Keratinocyte (primary cell): Measurements from ENCODE around the gene IRGC. TPM values are rescaled to one million over a fixed set of nuclear protein-coding genes. Genes with fewer than 3 reads are reported as not detected.
A peak's percentile ranks its signal among the peaks of the same experiment; 100 is the strongest.

Experiments used
- DNase-seq: peaks from one replicate; pipeline ENCODE4 v3.0.0-alpha.2; 2011; ENCODE audit warnings: low read depth, missing footprints, low spot score
- FAIRE-seq: peaks from 2 replicates; lab custom pipeline; 2011; peaks lifted over from hg19 to GRCh38; lab: Jason Lieb, UNC
- H2AFZ ChIP-seq: 2 replicates; pipeline ENCODE4 v1.6.0; 2012; ENCODE audit warnings: low read length, control low read depth, inconsistent platforms; ENCODE audit not compliant: control insufficient read depth
- H3K27ac ChIP-seq: 2 replicates; pipeline ENCODE4 v1.5.1; 2011; ENCODE audit warnings: low read length; ENCODE audit not compliant: control insufficient read depth, insufficient read depth
- H3K27me3 ChIP-seq: 3 replicates; pipeline ENCODE4 v1.6.0; 2011; ENCODE audit warnings: low read length; ENCODE audit not compliant: control insufficient read depth, insufficient read depth; ENCODE audit errors: extremely low read depth
- H3K36me3 ChIP-seq, 2 experiments: 2 replicates in 1 of 2; 3 replicates in 1 of 2; pipeline ENCODE4 v1.5.1; 2011; ENCODE audit warnings: low read length in 2 of 2, mild to moderate bottlenecking in 1 of 2; ENCODE audit not compliant: control insufficient read depth in 2 of 2, insufficient read depth in 2 of 2; ENCODE audit errors: extremely low read depth in 1 of 2
- H3K4me1 ChIP-seq: 3 replicates; pipeline ENCODE4 v1.5.1; 2011; ENCODE audit warnings: low read length; ENCODE audit not compliant: control insufficient read depth, insufficient read depth; ENCODE audit errors: extremely low read depth
- H3K4me2 ChIP-seq: 3 replicates; pipeline ENCODE4 v1.6.0; 2011; ENCODE audit warnings: low read depth, low read length; ENCODE audit not compliant: control insufficient read depth, insufficient read depth; ENCODE audit errors: extremely low read depth
- H3K4me3 ChIP-seq, 3 experiments: fragments of 200-600 bp in 1 of 3; sonication (generic) in 1 of 3; 2 replicates in 2 of 3; 3 replicates in 1 of 3; pipeline ENCODE4 v1.5.1; 2011 to 2016; ENCODE audit warnings: low read length in 3 of 3, mild to moderate bottlenecking in 3 of 3, control low read depth in 2 of 3, inconsistent platforms in 1 of 3, low read depth in 1 of 3, mixed read lengths in 1 of 3, mixed run types in 1 of 3, moderate library complexity in 1 of 3; ENCODE audit not compliant: control insufficient read depth in 2 of 3, insufficient read depth in 2 of 3; ENCODE audit errors: extremely low read depth in 1 of 3
- H3K79me2 ChIP-seq: 2 replicates; pipeline ENCODE4 v1.6.0; 2012; ENCODE audit warnings: low read length; ENCODE audit not compliant: control insufficient read depth, insufficient read depth
- H3K9ac ChIP-seq: 3 replicates; pipeline ENCODE4 v1.6.0; 2011; ENCODE audit warnings: low read length; ENCODE audit not compliant: control insufficient read depth, insufficient read depth; ENCODE audit errors: extremely low read depth
- H3K9me1 ChIP-seq: 3 replicates; pipeline ENCODE4 v1.6.0; 2011; ENCODE audit warnings: low read length; ENCODE audit not compliant: control insufficient read depth, insufficient read depth; ENCODE audit errors: extremely low read depth
- H3K9me3 ChIP-seq: 2 replicates; pipeline ENCODE4 v1.5.1; 2012; ENCODE audit warnings: low read depth, low read length; ENCODE audit not compliant: control insufficient read depth
- H4K20me1 ChIP-seq: 3 replicates; pipeline ENCODE4 v1.6.0; 2011; ENCODE audit warnings: low read length; ENCODE audit not compliant: control insufficient read depth, insufficient read depth; ENCODE audit errors: extremely low read depth
- EZH2 ChIP-seq: IDR thresholded peaks from one replicate; pipeline ENCODE4 v1.6.1; 2012; ENCODE audit warnings: inconsistent platforms, mild to moderate bottlenecking, low read length, moderate library complexity
- dilution Hi-C: fragments of 300-500 bp; cut with MboI; formaldehyde crosslinking; loops from one replicate; pipeline ENCODE4 v1.7.0; 2020; ENCODE audit warnings: low sequenced_read_pairs; ENCODE audit not compliant: extremely low pct_ligation_motif_present
- polyA plus RNA-seq, 5 experiments: library from polyadenylated mRNA; depleted of rRNA in 3 of 5; stranded (reverse) in 3 of 5; stranded (forward) in 1 of 5; unstranded in 1 of 5; fragments of >200 nt; gene quantifications; 1 replicate in 1 of 5; 2 replicates in 3 of 5; 3 replicates in 1 of 5; pipeline versions ENCODE4 v1.2.1 to v1.2.3, GENCODE V29; 2011 to 2012; ENCODE audit warnings: missing spikeins in 2 of 5, low read depth in 1 of 5, low replicate concordance in 1 of 5
- TF ChIP-seq, protein P1 (sequence below), 3 experiments: IDR thresholded peaks in 1 of 3; conservative IDR thresholded peaks in 1 of 3; optimal IDR thresholded peaks in 1 of 3; 2 replicates in 2 of 3; 3 replicates in 1 of 3; pipeline versions ENCODE3 to v1.5.1; 2011; ENCODE audit warnings: low read length in 3 of 3, mild to moderate bottlenecking in 3 of 3, moderate library complexity in 2 of 3, control low read depth in 1 of 3, inconsistent platforms in 1 of 3; ENCODE audit not compliant: insufficient read depth in 2 of 3; ENCODE audit errors: extremely low read depth in 1 of 3

IRGC gene
- polyA plus RNA-seq, 1 donor (not counting 4 experiments of a cell fraction or from before 2014, with no cell fraction given), result not detected

DNA sequence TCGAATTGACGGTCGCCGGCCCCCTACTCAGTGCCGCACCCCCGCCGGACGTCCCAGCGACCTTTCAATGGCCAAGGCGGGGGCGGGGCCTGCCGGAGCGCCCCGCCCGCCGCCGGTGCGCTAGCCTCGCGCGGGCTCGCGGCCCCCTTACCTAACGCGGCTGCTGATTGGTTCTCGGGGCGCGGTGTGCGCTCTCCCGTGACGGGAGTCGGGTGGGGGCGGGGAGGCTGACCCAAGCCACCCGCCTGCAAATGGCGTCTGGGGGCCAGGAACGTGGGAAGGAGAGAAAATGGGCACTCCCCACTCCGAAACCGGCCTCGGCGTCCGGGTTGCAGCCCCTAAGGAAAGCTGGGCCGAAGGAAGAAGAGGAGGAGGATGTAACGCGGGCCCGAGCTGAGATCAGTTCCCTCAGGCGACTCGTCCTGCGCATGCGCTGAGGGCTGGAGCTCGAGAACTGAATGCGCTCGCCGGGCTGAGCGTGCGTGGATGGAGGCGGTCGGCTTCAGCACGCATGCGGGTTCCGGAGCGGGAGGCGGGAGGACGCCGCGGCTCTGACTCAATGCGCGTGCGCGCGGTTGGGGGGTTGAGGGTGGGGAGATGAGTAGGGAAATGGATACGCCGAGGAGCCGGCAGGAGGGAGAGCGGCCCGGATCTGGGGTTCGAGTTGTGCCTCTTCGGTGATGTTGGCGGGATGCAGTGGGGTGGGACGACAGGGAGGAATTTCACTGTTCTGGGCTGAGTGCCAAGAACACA is 38.8 kb downstream of the IRGC start, which contains the start of gene SMG9:
SMG9 (minus strand) TSS at position 460 of the 753 bp plus-strand sequence. CDS start 4,221 bp downstream, outside the sequence.
- dilution Hi-C loops, result no loop called here
- H3K4me1 ChIP-seq, result peaks cover 67% of the 10 kb centered on the region

GRCh38 chr19:43755256-43755801 is 39.5 kb downstream of the IRGC start:
- Histone ChIP-seq H3K4me1 (peaks cover 67% of the 10 kb centered on the region), H3K4me2 (peak overlapping the region; percentile 99), H3K79me2 (peaks cover 23% of the 10 kb centered on the region), H3K9ac (peak overlapping the region; percentile 100), H3K9me1 (no peaks in the 10 kb centered on the region), H4K20me1 (no peaks in the 10 kb centered on the region), H3K27me3 (no peaks in the 10 kb centered on the region), H3K36me3 (peaks cover 4 to 10% of the 10 kb centered on the region in 2 experiments), H3K27ac (peak overlapping the region; percentile 100), H3K4me3 (peak overlapping the region; percentile 75 to 93 (median 85)), H2AFZ (peak overlapping the region; percentile 16), H3K9me3 (no peaks in the 10 kb centered on the region)
- dilution Hi-C loops, result no loop called here
- FAIRE-seq, result no peak
- no peak for DNase-seq
- TF ChIP-seq EZH2, result no peak
- TF ChIP-seq, protein P1, sequence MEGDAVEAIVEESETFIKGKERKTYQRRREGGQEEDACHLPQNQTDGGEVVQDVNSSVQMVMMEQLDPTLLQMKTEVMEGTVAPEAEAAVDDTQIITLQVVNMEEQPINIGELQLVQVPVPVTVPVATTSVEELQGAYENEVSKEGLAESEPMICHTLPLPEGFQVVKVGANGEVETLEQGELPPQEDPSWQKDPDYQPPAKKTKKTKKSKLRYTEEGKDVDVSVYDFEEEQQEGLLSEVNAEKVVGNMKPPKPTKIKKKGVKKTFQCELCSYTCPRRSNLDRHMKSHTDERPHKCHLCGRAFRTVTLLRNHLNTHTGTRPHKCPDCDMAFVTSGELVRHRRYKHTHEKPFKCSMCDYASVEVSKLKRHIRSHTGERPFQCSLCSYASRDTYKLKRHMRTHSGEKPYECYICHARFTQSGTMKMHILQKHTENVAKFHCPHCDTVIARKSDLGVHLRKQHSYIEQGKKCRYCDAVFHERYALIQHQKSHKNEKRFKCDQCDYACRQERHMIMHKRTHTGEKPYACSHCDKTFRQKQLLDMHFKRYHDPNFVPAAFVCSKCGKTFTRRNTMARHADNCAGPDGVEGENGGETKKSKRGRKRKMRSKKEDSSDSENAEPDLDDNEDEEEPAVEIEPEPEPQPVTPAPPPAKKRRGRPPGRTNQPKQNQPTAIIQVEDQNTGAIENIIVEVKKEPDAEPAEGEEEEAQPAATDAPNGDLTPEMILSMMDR (optimal IDR thresholded peaks at IDR 0.05 in 1 of 3, IDR thresholded peaks at IDR 0.05 in 1 of 3, conservative IDR thresholded peaks at IDR 0.05 in 1 of 3; ENCODE audit: extremely low read depth in 1 of 3, insufficient read depth in 2 of 3, low read length in 3 of 3), result no peak

More for the DNA sequence above, 38.8 kb downstream of the IRGC start, which contains the start of gene SMG9:
- Histone ChIP-seq H3K27me3 (no peaks in the 10 kb centered on the region), H3K4me3 (peak within 1 kb of the TSS; percentile 75 to 93 (median 85)), H2AFZ (peak within 1 kb of the TSS; percentile 81), H3K9me3 (no peaks in the 10 kb centered on the region), H3K9ac (peak within 1 kb of the TSS; percentile 100), H3K36me3 (peaks cover 7 to 15% of the 10 kb centered on the region in 2 experiments), H3K9me1 (no peaks in the 10 kb centered on the region), H3K27ac (peak within 1 kb of the TSS; percentile 100), H3K79me2 (peaks cover 23% of the 10 kb centered on the region), H4K20me1 (no peaks in the 10 kb centered on the region), H3K4me2 (peak within 1 kb of the TSS; percentile 99)
- peak; percentile 93 for DNase-seq
- peak; percentile 57 for FAIRE-seq
- TF ChIP-seq EZH2, result no peak
- TF ChIP-seq, protein P1 (optimal IDR thresholded peaks at IDR 0.05 in 1 of 3, IDR thresholded peaks at IDR 0.05 in 1 of 3, conservative IDR thresholded peaks at IDR 0.05 in 1 of 3; ENCODE audit: extremely low read depth in 1 of 3, insufficient read depth in 2 of 3, low read length in 3 of 3), result no peak
